Activated B cell treated with CpG ODN at 0.5 μM for 24 hours (primary cell): ENCODE data around the gene MAN2A1. TPM values are rescaled to one million over a fixed set of nuclear protein-coding genes. Genes with fewer than 3 reads are reported as not detected.

ENCODE experiments used
- ATAC-seq: fragments of 200-7000 bp; cut with Tn5 transposase; one replicate; pipeline ENCODE4 v1.10.0; 2021; ENCODE audit warnings: low read depth, mild to moderate bottlenecking, moderate library complexity
- CTCF ChIA-PET: fragments of 350-600 bp; sonication (Branson Sonifier 250); formaldehyde crosslinking; loops from one replicate; lab custom pipeline; 2021; ENCODE audit warnings: antibody characterized with exemption; lab: Charles Lee
- POLR2A ChIA-PET: fragments of 350-600 bp; sonication (Branson Sonifier 250); formaldehyde crosslinking; loops from one replicate; lab custom pipeline; 2021; ENCODE audit warnings: antibody characterized with exemption; lab: Charles Lee
- DNase-seq: peaks from one replicate; pipeline ENCODE4 v3.0.0; 2022
- H3K27ac Mint-ChIP-seq: one replicate; pipeline ENCODE4 v1.8.0; 2020; ENCODE audit warnings: mixed read lengths
- H3K27me3 Mint-ChIP-seq: one replicate; pipeline ENCODE4 v1.8.0; 2021; ENCODE audit warnings: mixed read lengths
- H3K36me3 Mint-ChIP-seq: one replicate; pipeline ENCODE4 v1.8.0; 2021; ENCODE audit warnings: low read depth, mixed read lengths
- H3K4me1 Mint-ChIP-seq: one replicate; pipeline ENCODE4 v1.8.0; 2021; ENCODE audit warnings: mixed read lengths
- H3K4me3 Mint-ChIP-seq: one replicate; pipeline ENCODE4 v1.8.0; 2020; ENCODE audit warnings: mild to moderate bottlenecking, mixed read lengths
- H3K9me3 Mint-ChIP-seq: one replicate; pipeline ENCODE4 v1.8.0; 2020; ENCODE audit warnings: mixed read lengths
- intact Hi-C: fragments of 100-400 bp; cut with micrococcal nuclease; formaldehyde crosslinking; loops from one replicate; pipeline ENCODE4 v1.15.1; 2024
- total RNA-seq: library from RNA; stranded (reverse); gene quantifications from 2 replicates; pipeline ENCODE4 v1.2.3, GENCODE V29; 2022
- TF ChIP-seq, protein P1 (sequence below): fragments of 200-600 bp; IDR thresholded peaks from one replicate; pipeline ENCODE4 v1.8.0; 2022; ENCODE audit warnings: antibody characterized with exemption, mild to moderate bottlenecking

MAN2A1 gene
- total RNA-seq, 1 donor from 2014 or later: 48.6 TPM

DNA sequence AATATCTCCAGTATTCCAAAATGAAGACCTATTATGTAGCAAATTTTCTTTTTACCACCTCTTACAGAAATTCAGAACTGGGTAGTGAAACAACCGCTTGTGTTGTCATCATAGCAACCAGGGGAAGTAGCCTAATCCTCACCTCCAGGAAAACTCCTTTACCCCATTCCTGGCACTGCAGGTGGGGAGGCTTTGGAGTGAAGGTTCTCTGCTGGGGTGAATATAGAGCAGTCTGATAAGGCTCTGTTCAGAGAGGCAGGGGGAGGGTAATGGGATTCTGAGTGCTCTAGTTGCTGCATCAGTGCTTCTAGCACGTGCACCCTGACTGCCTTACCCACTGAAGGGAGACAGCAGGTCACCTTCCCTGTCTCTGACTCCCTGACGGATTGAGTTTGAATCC lies 116.2 kb downstream of the MAN2A1 start:
- POLR2A ChIA-PET: no interaction called here
- TF ChIP-seq, protein P1, sequence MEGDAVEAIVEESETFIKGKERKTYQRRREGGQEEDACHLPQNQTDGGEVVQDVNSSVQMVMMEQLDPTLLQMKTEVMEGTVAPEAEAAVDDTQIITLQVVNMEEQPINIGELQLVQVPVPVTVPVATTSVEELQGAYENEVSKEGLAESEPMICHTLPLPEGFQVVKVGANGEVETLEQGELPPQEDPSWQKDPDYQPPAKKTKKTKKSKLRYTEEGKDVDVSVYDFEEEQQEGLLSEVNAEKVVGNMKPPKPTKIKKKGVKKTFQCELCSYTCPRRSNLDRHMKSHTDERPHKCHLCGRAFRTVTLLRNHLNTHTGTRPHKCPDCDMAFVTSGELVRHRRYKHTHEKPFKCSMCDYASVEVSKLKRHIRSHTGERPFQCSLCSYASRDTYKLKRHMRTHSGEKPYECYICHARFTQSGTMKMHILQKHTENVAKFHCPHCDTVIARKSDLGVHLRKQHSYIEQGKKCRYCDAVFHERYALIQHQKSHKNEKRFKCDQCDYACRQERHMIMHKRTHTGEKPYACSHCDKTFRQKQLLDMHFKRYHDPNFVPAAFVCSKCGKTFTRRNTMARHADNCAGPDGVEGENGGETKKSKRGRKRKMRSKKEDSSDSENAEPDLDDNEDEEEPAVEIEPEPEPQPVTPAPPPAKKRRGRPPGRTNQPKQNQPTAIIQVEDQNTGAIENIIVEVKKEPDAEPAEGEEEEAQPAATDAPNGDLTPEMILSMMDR: no peak
- Mint-ChIP-seq H3K9me3 (peaks cover 3% of the 10 kb centered on the region), H3K27me3 (no peaks in the 10 kb centered on the region), H3K27ac (no peak overlapping the region), H3K36me3 (peaks cover 46% of the 10 kb centered on the region), H3K4me3 (no peak overlapping the region), H3K4me1 (no peaks in the 10 kb centered on the region)
- DNase-seq (no peak), ATAC-seq (no peak)
- CTCF ChIA-PET: no interaction called here
- intact Hi-C loops: no loop called here

DNA sequence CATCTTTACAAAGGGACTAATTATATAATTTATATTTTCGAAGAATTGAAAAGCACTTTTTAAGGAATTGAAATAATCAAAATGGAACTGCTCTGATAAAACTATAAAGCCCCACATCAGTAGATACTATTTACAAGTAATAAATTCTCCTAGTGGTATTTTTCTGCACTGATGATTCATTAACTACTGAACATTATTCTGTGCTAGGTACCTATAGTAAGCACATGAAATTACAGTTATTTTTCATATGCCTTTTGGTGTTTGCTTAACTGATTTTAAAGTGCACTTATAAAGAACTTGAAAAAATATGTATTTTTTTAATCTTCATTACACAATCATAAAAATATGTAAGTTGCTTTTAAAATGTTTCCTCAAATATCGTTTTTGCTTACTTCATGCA lies 123.0 kb downstream of the MAN2A1 start:
- ATAC-seq (no peak), DNase-seq (no peak)
- Mint-ChIP-seq H3K4me1 (no peaks in the 10 kb centered on the region), H3K36me3 (peaks cover 56% of the 10 kb centered on the region), H3K27ac (no peak overlapping the region), H3K9me3 (peaks cover 3% of the 10 kb centered on the region), H3K4me3 (no peak overlapping the region), H3K27me3 (no peaks in the 10 kb centered on the region)
- intact Hi-C loops: no loop called here
- ChIA-PET CTCF (no interaction called here), POLR2A (no interaction called here)
- TF ChIP-seq, protein P1: no peak

DNA sequence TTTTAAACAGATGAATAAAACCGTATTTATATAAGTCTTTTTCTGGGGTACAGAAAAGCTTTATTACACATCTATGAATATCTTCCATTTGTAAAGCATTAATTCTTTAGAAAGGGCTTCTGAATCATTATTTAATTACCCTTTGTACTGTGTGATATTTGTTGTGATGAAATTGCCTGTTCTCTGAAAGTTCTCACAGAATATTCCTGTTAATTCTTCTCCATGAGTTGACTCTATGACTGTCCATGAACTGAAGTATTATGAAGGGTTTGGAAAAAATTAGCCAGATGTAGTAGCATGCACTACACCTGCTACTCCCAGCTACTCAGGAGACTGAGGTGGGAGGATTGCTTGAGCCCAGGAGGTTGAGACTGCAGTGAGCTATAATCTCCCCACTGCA lies 127.0 kb downstream of the MAN2A1 start:
- intact Hi-C loops: no loop called here
- peaks cover 58% of the 10 kb centered on the region for H3K36me3 Mint-ChIP-seq
- no peak overlapping the region for H3K4me3 Mint-ChIP-seq

DNA sequence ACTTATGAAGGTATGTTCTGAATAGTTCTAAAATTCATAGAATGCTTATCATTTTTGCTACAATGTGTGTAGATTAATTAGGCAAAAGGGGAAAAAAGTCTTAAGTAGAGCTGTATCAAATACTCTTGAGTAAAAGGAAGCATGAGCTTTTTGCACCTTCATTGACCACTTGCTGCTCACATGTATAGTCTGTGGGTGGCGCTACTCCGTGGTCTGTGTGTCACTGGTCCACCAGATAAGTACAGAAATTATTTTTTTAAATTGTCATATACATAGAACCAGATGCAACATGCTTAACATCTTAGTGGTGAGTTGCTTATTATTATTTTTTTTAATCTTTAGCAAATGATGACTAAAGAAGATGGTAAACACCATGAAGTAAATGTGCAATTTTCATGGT lies 130.2 kb downstream of the MAN2A1 start:
- no peak overlapping the region for H3K27ac Mint-ChIP-seq
- intact Hi-C loops: no loop called here
- no peaks in the 10 kb centered on the region for H3K4me1 Mint-ChIP-seq
- no peaks in the 10 kb centered on the region for H3K27me3 Mint-ChIP-seq
- H3K4me3 Mint-ChIP-seq: no peak overlapping the region
- DNase-seq (no peak), ATAC-seq (no peak)
- ChIA-PET POLR2A (no interaction called here), CTCF (no interaction called here)
- no peaks in the 10 kb centered on the region for H3K9me3 Mint-ChIP-seq
- peaks cover 64% of the 10 kb centered on the region for H3K36me3 Mint-ChIP-seq
- TF ChIP-seq, protein P1: no peak

More for the DNA sequence above, 127.0 kb downstream of the MAN2A1 start:
- Mint-ChIP-seq H3K27ac (no peak overlapping the region), H3K9me3 (no peaks in the 10 kb centered on the region), H3K27me3 (no peaks in the 10 kb centered on the region), H3K4me1 (no peaks in the 10 kb centered on the region)
- TF ChIP-seq, protein P1: no peak
- CTCF ChIA-PET: no interaction called here
- DNase-seq (no peak), ATAC-seq (no peak)
- POLR2A ChIA-PET: no interaction called here

DNA sequence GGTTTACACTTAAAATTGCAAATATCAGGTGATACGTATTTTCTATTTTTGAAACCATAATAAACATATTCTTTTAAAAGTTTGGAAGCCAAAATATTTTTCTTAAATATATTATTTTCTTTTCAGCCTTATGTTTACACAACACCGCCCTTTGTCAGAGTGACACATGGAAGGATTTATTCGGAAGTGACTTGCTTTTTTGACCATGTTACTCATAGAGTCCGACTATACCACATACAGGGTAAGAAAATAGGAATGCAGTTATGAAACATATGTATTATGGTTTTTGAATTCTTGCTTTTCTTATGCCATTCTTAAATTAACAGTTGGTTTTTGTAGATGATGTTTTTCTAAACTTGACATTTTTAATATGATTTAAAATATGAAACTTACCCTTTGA lies 133.9 kb downstream of the MAN2A1 start:
- no peak for ATAC-seq
- Mint-ChIP-seq H3K27ac (no peak overlapping the region), H3K36me3 (peaks cover 69% of the 10 kb centered on the region), H3K4me3 (no peak overlapping the region), H3K4me1 (no peaks in the 10 kb centered on the region), H3K27me3 (no peaks in the 10 kb centered on the region), H3K9me3 (no peaks in the 10 kb centered on the region)
- intact Hi-C loops: no loop called here
- TF ChIP-seq, protein P1: no peak
- ChIA-PET POLR2A (no interaction called here), CTCF (no interaction called here)
- DNase-seq: no peak
